Lower lobe of right lung (tissue), 2 donors: ENCODE data around the gene SUSD4. TPM values are rescaled to one million over a fixed set of nuclear protein-coding genes. Genes with fewer than 3 reads are reported as not detected.

Experiments used
- ATAC-seq, 2 donors: fragments of 200-7000 bp; cut with Tn5 transposase; one replicate each; pipeline ENCODE4 v1.9.1; 2020 to 2022; ENCODE audit warnings: mild to moderate bottlenecking in 2 of 2, moderate library complexity in 2 of 2
- DNase-seq: peaks from one replicate; pipeline ENCODE4 v3.0.0-alpha.2; 2020
- H3K27ac ChIP-seq: fragments of 200-600 bp; one replicate; pipeline ENCODE4 v1.8.0; 2022
- H3K27me3 ChIP-seq: fragments of 200-600 bp; one replicate; pipeline ENCODE4 v1.8.0; 2022; ENCODE audit warnings: low read depth
- H3K36me3 ChIP-seq: fragments of 200-600 bp; one replicate; pipeline ENCODE4 v1.8.0; 2022; ENCODE audit warnings: mild to moderate bottlenecking
- H3K4me1 ChIP-seq: fragments of 200-600 bp; one replicate; pipeline ENCODE4 v1.8.0; 2022
- H3K4me3 ChIP-seq: fragments of 200-600 bp; one replicate; pipeline ENCODE4 v1.8.0; 2022; ENCODE audit warnings: mild to moderate bottlenecking
- H3K9me3 ChIP-seq: fragments of 200-600 bp; one replicate; pipeline ENCODE4 v1.8.0; 2022
- intact Hi-C: fragments of 100-400 bp; cut with DNase I; formaldehyde crosslinking; loops from one replicate; pipeline ENCODE4 v1.11.0; 2022
- total RNA-seq: library from RNA; stranded (reverse); fragmentation: NEBNext Ultra II Directional; extraction: Animal tissue kit (Norgen Biotek cat#: 25700); gene quantifications from one replicate; pipeline ENCODE4 v1.2.1, GENCODE V29; 2021
- TF ChIP-seq, protein P1 (sequence below): fragments of 200-600 bp; IDR thresholded peaks from one replicate; pipeline ENCODE4 v1.8.0; 2022; ENCODE audit warnings: antibody characterized with exemption, mild to moderate bottlenecking
- donor health status: DM: no; HTN: yes; CAD: no; lungs with severe emphysema.

Gene SUSD4
- total RNA-seq, 1 donor from 2014 or later = 3.7 TPM

GRCh38 chr1:223308136-223308535 is 55.8 kb downstream of the SUSD4 start:
- no peak overlapping the region for H3K27ac ChIP-seq
- intact Hi-C loops = no loop called here
- ATAC-seq = no peak
- no peak overlapping the region for H3K4me3 ChIP-seq
- H3K4me1 ChIP-seq = no peaks in the 10 kb centered on the region
- peaks cover 6% of the 10 kb centered on the region for H3K9me3 ChIP-seq
- H3K27me3 ChIP-seq = no peaks in the 10 kb centered on the region
- DNase-seq = no peak
- TF ChIP-seq, protein P1, sequence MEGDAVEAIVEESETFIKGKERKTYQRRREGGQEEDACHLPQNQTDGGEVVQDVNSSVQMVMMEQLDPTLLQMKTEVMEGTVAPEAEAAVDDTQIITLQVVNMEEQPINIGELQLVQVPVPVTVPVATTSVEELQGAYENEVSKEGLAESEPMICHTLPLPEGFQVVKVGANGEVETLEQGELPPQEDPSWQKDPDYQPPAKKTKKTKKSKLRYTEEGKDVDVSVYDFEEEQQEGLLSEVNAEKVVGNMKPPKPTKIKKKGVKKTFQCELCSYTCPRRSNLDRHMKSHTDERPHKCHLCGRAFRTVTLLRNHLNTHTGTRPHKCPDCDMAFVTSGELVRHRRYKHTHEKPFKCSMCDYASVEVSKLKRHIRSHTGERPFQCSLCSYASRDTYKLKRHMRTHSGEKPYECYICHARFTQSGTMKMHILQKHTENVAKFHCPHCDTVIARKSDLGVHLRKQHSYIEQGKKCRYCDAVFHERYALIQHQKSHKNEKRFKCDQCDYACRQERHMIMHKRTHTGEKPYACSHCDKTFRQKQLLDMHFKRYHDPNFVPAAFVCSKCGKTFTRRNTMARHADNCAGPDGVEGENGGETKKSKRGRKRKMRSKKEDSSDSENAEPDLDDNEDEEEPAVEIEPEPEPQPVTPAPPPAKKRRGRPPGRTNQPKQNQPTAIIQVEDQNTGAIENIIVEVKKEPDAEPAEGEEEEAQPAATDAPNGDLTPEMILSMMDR = no peak
- H3K36me3 ChIP-seq = no peaks in the 10 kb centered on the region

DNA sequence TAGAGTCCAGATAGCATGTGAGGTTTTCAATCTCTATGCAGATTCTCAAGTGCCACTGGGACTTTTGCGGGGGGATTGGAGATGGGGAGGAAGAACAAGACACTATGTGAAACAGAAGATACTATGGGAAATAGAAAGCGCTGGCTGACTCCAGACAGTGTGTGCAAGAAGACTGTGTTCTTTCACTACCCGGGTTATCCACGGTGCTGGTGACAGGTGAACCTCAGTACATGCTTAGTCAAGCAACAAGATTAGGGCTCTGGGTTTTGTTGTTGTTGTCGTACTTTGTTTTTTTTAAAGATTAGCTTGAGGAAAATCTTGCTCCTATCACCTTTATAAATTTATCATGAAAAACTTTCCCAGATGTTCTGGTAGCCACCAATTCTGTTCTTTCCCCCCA is 56.4 kb downstream of the SUSD4 start:
- intact Hi-C loops = no loop called here
- TF ChIP-seq, protein P1 = no peak
- Histone ChIP-seq H3K36me3 (no peaks in the 10 kb centered on the region), H3K4me3 (no peak overlapping the region), H3K27me3 (no peaks in the 10 kb centered on the region), H3K4me1 (no peaks in the 10 kb centered on the region), H3K27ac (no peak overlapping the region), H3K9me3 (peaks cover 6% of the 10 kb centered on the region)
- DNase-seq (no peak), ATAC-seq (no peak)

DNA sequence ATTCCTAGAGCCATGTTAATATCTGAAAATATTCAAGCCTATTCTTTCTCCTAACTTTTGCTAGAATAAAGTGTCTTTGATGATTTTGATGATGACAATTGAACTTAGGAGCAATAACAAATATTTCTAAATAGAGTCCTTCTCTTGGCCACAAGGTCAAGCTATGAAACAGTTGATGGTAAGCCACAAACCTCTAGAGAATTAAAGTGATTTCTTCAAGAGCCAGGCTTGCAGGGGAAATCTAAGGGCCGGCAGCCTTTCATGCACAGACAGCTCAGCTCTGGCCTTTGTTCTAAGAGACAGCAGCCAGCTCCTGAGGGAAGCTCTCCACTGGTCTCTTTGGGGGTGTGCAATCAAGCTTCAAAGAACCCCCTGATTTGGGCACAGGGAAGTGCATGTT is 59.0 kb downstream of the SUSD4 start:
- TF ChIP-seq, protein P1 = no peak
- intact Hi-C loops = no loop called here

DNA sequence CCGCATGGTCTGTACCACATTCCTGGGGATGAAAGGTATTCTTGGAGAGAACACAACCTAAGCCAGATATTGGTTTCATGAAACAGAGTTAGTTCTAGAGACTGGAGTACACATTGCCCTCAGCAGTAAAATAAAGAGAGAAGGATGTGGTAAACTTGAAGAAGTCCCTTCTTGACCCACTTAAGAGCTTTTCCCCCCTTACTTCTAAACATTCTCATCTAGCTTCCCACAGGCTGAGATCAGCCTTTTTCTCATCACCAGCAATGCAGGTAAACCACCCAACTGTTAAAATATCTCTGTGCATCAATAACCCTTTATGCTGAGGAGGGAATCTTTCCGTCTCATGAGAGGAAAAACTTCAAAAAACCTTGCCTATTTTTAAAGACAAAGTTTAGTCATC is 62.6 kb downstream of the SUSD4 start:
- intact Hi-C loops = no loop called here
- no peaks in the 10 kb centered on the region for H3K4me1 ChIP-seq
- H3K27me3 ChIP-seq = no peaks in the 10 kb centered on the region
- H3K36me3 ChIP-seq = no peaks in the 10 kb centered on the region
- TF ChIP-seq, protein P1 = no peak
- peaks cover 6% of the 10 kb centered on the region for H3K9me3 ChIP-seq
- H3K27ac ChIP-seq = no peak overlapping the region
- no peak overlapping the region for H3K4me3 ChIP-seq
- ATAC-seq (no peak), DNase-seq (no peak)

More for the DNA sequence above, 59.0 kb downstream of the SUSD4 start:
- Histone ChIP-seq H3K27ac (no peak overlapping the region), H3K27me3 (no peaks in the 10 kb centered on the region), H3K36me3 (no peaks in the 10 kb centered on the region), H3K4me3 (no peak overlapping the region), H3K9me3 (peaks cover 6% of the 10 kb centered on the region), H3K4me1 (no peaks in the 10 kb centered on the region)
- no peak for DNase-seq
- ATAC-seq = no peak

- TF ChIP-seq, protein P1 = no peak
- H3K27me3 ChIP-seq = no peaks in the 10 kb centered on the region
- no peak for ATAC-seq
- no peaks in the 10 kb centered on the region for H3K36me3 ChIP-seq
- no peak for DNase-seq
- no peaks in the 10 kb centered on the region for H3K4me1 ChIP-seq
- intact Hi-C loops = no loop called here
- no peak overlapping the region for H3K4me3 ChIP-seq
- no peak overlapping the region for H3K27ac ChIP-seq
- H3K9me3 ChIP-seq = peaks cover 6% of the 10 kb centered on the region
Observed at GRCh38 chr1:223299553-223299952, 64.4 kb downstream of the SUSD4 start.

- no peaks in the 10 kb centered on the region for H3K27me3 ChIP-seq
- no peak for ATAC-seq
- H3K4me1 ChIP-seq = no peaks in the 10 kb centered on the region
- H3K9me3 ChIP-seq = no peaks in the 10 kb centered on the region
- no peak overlapping the region for H3K27ac ChIP-seq
- no peak overlapping the region for H3K4me3 ChIP-seq
- no peak for DNase-seq
- no peaks in the 10 kb centered on the region for H3K36me3 ChIP-seq
- intact Hi-C loops = no loop called here
- TF ChIP-seq, protein P1 = no peak
Observed at GRCh38 chr1:223298701-223299100, 65.3 kb downstream of the SUSD4 start.
